NCI-H2029 (cell line): ENCODE data around the gene HMCN1.
"Not testable (repeated sequence)": the region's sequence is repeated elsewhere in the genome, so short reads cannot be mapped to it uniquely, and the experiment has no call there.

ENCODE experiments used
- DNase-seq: peaks from one replicate; lab custom pipeline; 2025; lab: John Stamatoyannopoulos, UW

HMCN1 gene

DNA sequence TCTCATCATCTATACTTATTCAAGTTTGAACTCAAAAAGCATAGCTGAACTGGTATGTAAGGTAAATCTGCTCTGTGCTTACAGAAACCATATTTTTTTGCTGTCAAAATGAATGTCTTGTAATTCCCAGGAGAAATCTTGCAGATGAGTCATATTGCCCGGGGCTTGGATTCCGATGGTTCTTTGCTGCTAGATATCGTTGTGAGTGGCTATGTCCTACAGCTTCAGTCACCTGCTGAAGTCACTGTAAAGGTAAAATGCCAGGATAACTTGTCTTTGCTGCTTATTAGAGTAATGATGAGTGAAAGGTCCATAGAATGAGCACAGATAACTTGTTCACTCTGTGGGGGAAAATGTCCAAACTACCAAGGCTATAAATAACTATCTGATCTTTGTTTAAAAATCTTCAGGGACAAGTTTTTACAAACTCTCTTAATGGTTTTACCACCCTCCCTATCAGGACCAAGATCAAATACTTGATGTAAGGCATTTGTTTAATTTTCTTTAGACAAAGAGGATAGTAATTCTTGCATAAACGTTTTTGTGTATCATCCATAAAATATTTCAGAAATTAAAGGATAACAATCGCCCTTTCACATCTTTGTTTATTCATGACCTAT, 418.5 kb downstream of the HMCN1 start:
- DNase-seq = no peak

DNA sequence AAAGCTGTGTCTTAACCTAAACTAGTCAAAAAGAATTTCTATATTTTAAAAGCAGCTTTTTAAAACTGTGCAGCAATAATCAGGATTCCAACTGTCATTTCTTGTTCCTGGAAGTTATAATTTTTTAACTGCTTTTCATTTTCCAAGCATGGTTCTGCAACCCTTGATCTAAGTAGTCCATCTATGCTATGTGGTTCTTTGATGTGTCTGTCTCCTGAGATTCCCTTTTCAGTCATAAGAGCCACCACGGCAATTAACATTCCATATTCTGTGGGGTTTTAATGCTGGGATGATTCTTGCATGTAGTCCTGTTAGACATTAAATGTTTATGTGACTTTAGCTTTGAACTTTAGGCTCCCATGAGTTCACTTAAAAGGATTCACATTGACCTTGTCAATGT, 420.5 kb downstream of the HMCN1 start:
- DNase-seq = no peak

DNA sequence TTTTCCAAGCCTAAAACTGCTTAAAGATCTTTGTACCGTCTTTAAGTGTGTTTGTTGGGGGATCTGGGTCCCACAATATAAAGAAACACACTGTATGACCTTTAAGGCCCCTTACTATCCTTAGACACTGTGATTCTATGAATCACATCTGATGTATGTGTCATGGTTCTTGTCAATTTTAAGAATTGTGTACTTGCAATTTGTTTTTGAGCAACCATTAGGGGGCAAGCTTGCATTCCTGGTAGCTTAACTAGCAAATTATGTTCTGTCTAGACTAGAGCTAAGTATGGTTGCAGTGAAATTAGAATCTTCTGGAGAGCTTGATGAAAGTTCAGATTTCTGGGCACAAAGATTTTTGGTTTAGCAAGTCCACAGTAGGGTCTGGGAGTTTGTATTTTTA, 421.4 kb downstream of the HMCN1 start:
- no peak for DNase-seq

DNA sequence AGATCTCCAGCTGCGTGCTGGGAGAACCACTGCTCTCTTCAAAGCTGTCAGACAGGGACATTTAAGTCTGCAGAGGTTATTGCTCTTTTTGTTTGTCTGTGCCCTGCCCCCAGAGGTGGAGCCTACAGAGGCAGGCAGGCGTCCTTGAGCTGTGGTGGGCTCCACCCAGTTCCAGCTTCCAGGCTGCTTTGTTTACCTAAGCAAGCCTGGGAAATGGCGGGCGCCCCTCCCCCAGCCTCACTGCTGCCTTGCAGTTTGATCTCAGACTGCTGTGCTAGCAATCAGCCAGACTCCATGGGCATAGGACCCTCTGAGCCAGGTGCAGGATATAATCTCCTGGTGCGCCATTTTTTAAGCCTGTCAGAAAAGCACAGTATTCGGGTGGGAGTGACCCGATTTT, 428.7 kb downstream of the HMCN1 start:
- not testable (repeated sequence) for DNase-seq

DNA sequence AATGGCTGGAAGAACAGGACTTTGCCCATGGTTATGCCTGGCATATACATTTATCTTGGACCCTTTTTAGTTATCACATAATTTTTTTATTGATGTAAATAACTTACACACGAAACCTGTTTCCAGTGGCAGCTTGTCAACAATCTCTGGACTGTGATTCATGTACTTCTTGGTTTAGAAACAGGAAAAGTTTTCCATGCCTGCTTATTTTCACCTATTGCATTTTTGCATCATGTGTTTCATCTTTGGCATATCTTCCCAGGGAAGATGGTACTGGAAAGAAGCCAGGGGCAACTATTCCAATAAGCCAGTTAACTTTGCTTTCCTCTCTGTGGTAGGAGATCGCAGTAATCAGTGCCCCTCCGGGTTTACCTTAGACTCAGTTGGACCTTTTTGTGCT, 430.6 kb downstream of the HMCN1 start:
- no peak for DNase-seq

DNA sequence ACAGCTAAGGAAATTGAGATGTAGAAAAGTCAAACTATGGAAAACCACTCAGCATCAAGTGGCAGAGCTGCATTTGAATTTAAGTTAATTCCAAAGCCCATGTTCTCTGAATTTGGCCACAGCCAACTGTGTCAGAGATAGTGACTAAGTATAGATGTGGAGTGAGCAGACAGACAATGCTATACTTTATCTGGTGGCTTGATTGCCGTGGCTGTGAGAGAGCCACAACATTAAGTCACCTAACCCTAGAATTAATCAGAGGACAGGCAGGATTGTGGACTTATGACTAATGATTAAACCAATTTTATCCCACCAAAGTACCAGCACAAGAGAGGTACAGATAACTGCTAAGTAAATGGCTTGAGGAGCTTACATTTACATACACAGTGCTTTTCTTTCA, 431.1 kb downstream of the HMCN1 start:
- no peak for DNase-seq

DNA sequence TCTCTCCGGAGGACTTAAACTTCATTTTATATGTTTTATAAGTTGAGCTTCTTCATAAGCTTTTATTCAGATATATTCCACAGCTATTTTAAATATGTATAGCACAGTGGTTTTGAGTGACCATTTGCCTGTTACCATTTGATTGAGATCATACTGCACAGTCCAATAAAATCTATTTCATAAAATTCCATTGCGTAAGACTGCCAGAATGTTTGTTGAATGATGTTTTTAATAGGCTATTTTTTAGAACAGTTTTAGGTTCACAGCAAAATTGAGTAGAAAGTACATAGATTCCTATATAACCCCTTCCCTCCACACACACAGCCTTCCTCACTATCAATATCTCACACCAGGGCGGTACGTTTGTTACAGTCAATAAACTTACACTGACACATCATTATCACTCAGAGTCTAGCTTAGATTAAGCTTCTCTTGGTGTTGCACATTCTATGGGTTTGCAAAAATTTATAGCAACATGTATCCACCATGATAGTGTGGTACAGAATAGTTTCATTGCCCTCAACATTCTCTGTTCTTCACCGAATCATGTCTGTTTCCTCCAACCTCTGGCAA, 433.0 kb downstream of the HMCN1 start:
- no peak for DNase-seq

DNA sequence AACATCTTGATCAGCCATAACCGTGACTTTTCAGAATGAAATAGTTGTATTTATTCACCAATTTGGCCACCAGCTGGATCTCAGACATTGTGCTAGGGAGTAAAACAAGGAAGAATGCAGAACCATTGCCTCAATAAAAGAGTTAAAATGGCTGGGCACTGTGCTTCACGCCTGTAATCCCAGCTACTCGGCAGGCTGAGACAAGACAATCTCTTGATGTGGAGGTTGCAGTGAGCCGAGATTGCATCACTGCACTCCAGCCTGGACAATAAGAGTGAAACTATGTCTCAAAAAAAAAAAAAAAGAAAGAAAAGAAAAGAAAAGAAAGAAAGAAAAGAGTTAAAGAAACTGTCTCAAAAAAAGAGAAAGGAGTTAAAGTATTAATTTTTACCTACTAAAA, 441.4 kb downstream of the HMCN1 start:
- DNase-seq = no peak

DNA sequence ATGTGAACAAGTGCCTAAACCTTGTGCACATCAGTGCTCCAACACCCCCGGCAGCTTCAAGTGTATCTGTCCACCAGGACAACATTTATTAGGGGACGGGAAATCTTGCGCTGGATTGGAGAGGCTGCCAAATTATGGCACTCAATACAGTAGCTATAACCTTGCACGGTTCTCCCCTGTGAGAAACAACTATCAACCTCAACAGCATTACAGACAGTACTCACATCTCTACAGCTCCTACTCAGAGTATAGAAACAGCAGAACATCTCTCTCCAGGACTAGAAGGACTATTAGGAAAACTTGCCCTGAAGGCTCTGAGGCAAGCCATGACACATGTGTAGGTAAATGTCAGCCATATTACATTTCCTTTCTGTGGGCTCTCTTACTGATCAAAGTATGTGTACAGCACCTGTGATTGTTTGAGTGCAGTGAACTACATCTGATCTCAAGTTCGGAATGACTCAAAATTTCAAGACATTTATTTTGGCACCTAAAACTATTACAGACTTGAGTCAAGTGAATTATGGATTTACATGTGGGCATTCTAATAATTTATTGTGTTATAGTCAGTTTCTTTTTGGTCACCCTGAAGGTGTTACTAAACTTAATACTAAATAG, 444.3 kb downstream of the HMCN1 start:
- DNase-seq = no peak

DNA sequence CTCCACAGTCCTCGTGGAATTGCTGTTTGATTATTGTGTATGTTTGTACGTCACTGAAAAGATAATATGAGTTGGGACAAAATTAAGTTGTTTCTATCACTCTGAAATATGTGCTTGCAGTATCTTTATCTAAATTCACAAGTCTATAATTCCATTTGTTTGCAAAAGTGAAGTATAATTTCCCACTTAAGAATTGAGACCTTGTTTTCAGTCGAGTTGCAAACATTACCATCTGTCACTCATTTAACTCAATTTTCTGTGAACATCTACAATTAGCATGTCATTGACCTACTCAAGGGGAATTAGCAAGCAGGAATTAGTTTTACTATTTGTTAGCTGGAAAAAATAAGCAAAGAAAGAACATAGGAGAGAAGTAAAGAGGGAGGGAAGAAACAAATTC, 445.0 kb downstream of the HMCN1 start:
- no peak for DNase-seq

DNA sequence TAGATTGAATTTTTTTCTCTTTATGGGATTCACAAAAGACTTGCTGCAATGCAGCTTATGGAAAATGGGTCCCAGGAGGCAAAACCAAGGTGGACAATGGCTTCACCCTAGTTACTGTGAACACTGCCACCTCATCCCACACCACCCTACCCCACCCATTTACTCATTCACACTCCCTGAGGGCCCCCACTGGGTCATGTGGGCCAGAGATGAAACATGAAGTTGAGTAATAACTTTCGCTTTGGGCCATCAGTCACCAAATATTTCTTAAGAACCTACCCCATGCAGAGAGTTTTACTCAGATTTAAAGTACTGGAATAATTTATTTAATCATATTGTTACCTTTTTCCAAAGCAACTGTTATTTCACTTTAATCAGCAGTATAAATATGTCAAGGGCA, 449.0 kb downstream of the HMCN1 start:
- DNase-seq = no peak

DNA sequence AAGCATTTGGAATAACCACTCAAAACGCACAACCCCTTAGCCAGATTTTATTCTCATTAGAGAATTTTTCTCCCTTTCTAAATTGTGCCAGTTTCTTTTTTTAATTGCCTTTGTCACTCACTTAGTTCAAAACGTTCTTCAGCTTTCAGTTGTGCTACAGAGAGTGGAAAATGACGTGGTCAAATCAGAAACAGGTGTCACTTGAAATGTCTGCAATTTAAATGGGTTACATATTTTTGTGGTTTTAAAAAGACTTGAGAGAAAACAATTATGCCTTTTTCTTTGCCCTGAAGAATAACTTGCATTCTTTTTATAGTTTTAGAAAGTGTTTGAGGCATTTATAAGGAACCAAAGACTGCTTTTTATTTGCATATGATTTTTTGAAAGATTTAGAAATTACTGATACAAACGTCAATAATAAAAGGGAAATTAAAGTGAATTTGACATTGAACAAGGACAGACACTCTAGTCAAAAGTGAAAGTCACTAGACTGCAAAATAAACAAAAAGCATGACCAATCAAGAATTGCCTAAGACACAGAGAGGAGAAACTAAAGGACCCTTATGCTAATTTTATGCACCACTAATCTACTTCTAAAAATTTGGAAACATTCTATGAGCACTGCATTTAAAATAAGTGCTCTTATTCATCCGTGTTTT, 449.9 kb downstream of the HMCN1 start:
- DNase-seq = no peak

DNA sequence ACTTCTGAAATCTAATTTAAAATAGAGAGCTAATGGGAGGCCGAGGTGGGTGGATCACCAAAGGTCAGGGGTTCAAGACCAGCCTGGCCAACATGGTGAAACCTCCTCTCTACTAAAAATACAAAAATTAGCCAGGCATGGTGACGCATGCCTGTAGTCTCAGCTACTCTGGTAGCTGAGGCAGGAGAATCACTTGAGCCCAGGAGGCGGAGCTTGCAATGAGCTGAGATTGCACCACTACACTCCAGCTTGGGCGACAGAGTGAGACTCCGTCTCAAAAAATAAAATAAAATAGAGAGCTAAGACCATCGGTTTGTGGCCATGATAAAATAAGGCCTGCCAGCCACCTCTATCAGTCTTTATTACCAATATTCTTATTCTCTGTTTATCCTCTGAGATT, 452.1 kb downstream of the HMCN1 start:
- not testable (repeated sequence) for DNase-seq

DNA sequence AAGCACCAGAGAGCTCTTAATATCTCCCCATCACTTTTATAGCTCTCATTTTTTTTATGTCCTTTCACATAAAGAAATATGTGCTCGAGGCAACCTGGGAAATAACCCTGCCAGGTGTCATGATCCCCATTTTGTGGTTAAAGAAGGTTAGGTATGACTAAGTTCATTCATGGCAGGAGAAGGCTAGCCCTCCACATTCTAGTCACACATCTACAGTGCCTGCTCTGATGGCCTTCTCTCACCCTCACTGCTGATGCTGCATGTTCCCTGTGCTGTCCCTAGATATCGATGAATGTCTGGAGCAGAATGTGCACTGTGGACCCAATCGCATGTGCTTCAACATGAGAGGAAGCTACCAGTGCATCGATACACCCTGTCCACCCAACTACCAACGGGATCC, 453.4 kb downstream of the HMCN1 start:
- DNase-seq = no peak

DNA sequence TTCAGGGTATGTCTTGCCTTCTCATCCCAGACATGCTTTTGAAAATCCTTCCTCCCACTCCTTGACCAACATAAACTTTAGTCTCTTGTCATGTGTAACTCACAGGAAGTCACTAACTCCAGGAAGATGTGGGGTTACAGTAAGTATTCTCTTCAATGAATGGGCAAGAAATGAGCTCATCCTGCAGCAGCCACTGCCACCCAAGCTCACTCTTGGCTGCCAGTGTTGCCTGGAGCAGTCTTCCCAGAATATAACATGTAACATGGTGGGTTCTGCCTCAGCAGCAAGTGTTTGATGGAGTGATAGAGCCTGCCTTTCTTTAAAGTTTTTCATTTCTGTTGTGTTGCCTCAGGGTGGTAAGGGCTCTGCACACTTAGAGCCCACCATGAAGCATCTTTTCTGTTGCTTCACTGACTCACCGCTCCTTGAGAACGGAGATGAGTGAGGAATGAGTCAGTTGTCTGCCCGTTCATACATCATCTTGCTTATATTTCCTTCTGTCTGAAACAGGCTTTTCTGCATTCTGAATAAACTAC, 453.9 kb downstream of the HMCN1 start:
- no peak for DNase-seq

DNA sequence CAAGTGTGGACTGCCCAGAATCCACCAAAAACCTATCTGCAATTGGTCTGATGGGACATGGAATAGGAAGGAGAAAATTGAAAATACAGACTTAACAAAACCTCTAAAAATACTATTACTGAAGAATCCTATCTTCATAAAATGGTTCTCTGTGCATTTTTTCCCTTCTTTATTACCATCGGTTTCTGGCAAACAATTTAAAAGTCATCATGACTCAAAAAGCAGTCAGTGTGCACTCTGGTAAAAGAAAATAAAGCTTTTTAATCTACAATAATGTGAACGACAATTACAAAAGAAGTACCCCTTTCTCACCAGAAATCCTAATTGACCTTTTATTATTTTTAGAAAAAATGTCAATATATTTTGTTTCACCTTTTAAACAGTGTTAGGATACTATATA, 454.5 kb downstream of the HMCN1 start:
- DNase-seq = no peak

DNA sequence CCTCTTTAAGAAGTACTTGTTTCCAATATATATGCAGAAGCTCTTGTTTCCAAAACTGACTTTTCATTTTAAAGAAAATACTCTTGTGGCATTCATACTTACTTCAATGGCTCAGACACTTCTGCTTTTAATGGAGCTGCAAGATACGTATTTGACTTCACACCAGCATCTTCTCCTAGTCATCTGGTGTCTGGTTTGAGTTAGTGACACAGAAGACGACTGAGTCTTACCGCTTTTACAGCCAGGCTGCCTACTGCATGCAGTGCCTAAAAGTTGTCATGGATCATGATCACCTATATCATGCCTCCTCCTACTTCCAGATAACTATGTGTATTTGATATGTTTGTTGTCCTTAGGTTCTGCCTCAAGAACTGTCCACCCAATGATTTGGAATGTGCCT, 455.0 kb downstream of the HMCN1 start:
- no peak for DNase-seq

DNA sequence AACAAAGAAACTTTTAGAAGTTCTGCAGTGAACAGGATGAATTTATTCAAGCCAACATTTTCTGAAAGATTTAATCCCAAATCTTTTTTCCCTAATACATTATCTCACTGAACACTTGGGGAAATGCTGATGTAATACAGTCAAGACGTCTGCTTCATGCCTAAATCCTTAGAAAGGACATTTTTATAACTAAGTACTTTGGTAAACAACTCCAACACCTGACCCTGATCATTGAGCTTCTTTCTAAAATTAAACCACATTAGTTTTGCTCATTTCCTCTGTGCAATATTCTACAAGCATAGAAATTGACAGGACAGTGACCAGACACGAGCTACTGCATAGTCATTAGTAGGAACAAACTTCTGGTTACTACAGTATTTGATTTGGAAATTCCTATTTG, 457.3 kb downstream of the HMCN1 start:
- DNase-seq = no peak

DNA sequence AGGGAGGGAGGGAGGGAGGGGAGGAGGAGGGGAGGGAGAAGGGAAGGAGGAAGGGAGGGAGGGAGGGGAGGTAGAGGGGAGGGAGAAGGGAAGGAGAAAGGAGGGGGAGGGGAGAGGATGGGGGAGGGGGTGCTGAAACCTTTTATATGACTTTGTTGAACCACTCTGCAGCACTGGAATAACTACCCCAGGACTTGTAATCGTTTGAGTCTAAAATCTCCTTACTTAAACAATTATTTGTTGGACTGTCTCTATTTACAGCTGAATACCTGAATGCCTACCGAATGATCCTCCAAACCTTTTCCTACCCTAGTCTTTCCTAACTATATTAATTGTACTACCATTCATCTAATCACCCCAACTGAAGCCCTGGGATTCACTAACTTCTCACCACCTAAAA, 459.0 kb downstream of the HMCN1 start:
- DNase-seq = no peak

DNA sequence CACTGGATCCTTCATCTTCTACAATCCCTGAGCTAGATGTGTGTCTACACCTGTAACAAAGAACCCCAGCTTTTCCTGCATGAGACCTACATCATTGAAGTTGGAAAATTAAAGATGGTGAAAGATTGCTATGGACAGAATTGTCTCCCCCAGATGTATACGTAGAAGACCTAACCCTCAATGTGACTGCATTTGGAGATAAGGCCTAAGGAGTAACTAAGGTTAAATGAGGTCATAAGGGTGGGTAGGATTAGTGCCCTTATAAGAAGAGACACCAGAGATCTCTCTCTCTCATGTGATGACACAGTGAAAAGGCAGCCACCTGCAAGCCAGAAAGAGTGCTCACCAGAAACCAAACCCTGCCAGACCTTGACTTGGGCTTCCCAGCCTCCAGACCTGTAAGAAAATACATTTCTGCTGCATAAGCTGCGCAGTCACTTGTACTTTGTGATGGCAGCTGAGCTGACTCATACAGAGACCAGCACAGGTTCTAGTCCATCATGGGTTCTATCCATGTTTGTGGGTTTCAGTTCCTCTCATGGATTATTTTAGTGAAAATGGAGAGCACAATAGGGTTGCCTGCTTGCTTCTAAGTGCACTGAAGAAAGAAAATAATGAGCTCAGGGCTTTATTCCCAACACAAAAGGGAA, 460.0 kb downstream of the HMCN1 start:
- no peak for DNase-seq

DNA sequence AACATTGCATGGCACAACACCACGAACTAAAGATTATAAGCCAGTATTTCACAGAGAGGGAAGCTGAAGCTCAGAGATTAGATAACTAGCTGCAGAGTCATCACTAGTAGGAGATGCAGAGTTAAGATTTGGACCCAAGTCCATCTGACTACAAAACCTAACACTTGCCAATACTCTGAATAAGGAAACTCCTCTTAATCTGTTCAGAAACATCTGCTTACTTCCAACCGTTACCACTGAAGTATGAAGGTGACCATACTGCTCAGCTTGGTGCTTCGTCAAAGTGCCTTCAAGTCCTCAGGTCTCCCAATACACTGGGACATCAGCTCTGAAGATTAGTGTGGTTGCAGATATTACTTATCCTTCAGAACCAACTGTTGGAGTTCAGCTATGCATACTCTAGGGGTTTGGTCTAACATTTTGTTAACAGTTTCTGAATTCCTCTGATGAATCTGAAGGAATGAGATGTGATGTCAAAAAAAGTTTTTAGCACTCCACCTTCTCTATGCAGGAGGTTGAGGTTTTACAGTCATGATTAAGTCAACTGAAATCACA, 461.3 kb downstream of the HMCN1 start:
- DNase-seq = no peak

DNA sequence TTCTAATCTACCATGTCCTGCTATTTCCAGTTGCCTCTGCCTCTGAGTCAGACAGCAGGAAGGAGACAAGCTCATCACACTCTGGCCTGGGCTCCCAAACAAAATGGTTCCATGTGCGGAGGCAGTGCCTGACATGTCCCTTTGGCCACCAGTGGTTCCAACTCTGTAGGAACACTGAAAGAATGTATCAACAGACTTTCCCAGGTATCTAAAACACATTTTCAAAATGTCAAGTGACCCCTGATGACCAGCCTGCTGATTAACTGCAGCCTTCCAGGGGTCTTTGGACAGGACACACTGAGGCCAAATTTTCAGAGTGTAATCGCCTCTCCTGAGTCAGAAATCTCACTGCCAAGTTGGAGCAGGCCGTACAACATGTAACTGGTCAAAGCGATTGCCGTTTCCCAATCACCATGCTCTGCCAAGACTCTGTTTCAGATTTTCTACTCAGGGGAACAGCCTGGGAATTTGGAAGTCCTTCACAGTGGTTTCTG, 468.1 kb downstream of the HMCN1 start:
- DNase-seq = no peak
